ENCODE data around the gene PNLIP. TPM values are rescaled to one million over a fixed set of nuclear protein-coding genes. Genes with fewer than 3 reads are reported as not detected.

The PNLIP gene
- total RNA-seq, 1 donor from 2014 or later: not detected

- no peak for DNase-seq
These were observed 66.5 kb downstream of the PNLIP start for GRCh38 chr10:116612107-116612769.

DNA sequence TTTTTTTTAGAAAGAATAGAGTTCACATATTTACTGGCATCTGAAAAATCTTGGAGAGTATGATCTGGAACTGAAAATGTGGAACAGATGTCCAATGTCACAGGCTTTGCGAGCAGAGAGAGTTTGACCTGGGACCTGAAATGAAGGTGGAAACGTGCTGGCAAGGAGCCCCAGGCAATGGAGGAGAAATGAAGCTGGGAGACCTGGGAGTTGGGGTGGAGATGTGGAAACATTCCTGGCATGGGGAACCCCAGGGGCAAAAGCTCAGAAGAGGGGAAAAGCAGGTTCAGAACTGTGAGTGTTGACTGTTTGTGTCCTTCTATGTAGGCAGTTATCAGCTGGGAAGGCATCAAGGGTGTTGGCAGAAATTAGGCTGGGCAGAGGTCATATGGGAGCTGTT is 67.7 kb downstream of the PNLIP start:
- Mint-ChIP-seq H3K36me3 (ENCODE audit: unreplicated experiment) (peaks cover 5% of the 10 kb centered on the region), H3K27me3 (ENCODE audit: unreplicated experiment) (peaks cover 4% of the 10 kb centered on the region), H3K4me3 (ENCODE audit: unreplicated experiment) (no peak overlapping the region), H3K27ac (ENCODE audit: unreplicated experiment) (no peak overlapping the region), H3K4me1 (ENCODE audit: low read depth, unreplicated experiment) (no peaks in the 10 kb centered on the region), H3K9me3 (ENCODE audit: unreplicated experiment) (peaks cover 3% of the 10 kb centered on the region)
- no peak for DNase-seq
- TF ChIP-seq, protein P1, sequence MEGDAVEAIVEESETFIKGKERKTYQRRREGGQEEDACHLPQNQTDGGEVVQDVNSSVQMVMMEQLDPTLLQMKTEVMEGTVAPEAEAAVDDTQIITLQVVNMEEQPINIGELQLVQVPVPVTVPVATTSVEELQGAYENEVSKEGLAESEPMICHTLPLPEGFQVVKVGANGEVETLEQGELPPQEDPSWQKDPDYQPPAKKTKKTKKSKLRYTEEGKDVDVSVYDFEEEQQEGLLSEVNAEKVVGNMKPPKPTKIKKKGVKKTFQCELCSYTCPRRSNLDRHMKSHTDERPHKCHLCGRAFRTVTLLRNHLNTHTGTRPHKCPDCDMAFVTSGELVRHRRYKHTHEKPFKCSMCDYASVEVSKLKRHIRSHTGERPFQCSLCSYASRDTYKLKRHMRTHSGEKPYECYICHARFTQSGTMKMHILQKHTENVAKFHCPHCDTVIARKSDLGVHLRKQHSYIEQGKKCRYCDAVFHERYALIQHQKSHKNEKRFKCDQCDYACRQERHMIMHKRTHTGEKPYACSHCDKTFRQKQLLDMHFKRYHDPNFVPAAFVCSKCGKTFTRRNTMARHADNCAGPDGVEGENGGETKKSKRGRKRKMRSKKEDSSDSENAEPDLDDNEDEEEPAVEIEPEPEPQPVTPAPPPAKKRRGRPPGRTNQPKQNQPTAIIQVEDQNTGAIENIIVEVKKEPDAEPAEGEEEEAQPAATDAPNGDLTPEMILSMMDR (IDR thresholded peaks at IDR 0.05; ENCODE audit: partially characterized antibody, unreplicated experiment): no peak

More at GRCh38 chr10:116612107-116612769, 66.5 kb downstream of the PNLIP start:
- Mint-ChIP-seq H3K27ac (ENCODE audit: unreplicated experiment) (no peak overlapping the region), H3K4me1 (ENCODE audit: low read depth, unreplicated experiment) (no peaks in the 10 kb centered on the region), H3K27me3 (ENCODE audit: unreplicated experiment) (peaks cover 6% of the 10 kb centered on the region), H3K36me3 (ENCODE audit: unreplicated experiment) (peaks cover 5% of the 10 kb centered on the region), H3K9me3 (ENCODE audit: unreplicated experiment) (peaks cover 3% of the 10 kb centered on the region), H3K4me3 (ENCODE audit: unreplicated experiment) (no peak overlapping the region)
- TF ChIP-seq, protein P1 (IDR thresholded peaks at IDR 0.05; ENCODE audit: partially characterized antibody, unreplicated experiment): no peak

DNA sequence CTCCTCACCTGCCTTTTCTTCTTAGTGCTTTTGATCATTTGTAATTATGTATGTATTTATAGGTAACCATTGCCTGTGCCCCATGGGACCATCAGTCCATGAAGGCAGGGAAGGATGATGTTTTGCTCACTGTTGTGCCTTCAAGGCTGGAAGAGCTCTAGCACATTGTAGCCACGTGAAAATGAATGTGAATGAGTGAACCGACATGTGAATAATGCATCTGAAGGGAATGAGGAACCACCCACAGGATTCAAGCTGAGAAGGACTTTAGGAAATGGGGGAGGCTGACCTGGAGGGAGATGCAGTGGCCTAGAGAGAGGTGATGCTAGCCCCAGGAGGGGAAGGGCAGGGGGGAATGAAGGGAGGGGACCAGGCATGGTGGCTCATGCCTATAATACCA is 69.1 kb downstream of the PNLIP start:
- Mint-ChIP-seq H3K4me3 (ENCODE audit: unreplicated experiment) (no peak overlapping the region), H3K27me3 (ENCODE audit: unreplicated experiment) (peaks cover 1% of the 10 kb centered on the region), H3K27ac (ENCODE audit: unreplicated experiment) (no peak overlapping the region), H3K4me1 (ENCODE audit: low read depth, unreplicated experiment) (no peaks in the 10 kb centered on the region), H3K9me3 (ENCODE audit: unreplicated experiment) (peaks cover 3% of the 10 kb centered on the region), H3K36me3 (ENCODE audit: unreplicated experiment) (peaks cover 5% of the 10 kb centered on the region)
- no peak for DNase-seq
- TF ChIP-seq, protein P1 (IDR thresholded peaks at IDR 0.05; ENCODE audit: partially characterized antibody, unreplicated experiment): no peak

DNA sequence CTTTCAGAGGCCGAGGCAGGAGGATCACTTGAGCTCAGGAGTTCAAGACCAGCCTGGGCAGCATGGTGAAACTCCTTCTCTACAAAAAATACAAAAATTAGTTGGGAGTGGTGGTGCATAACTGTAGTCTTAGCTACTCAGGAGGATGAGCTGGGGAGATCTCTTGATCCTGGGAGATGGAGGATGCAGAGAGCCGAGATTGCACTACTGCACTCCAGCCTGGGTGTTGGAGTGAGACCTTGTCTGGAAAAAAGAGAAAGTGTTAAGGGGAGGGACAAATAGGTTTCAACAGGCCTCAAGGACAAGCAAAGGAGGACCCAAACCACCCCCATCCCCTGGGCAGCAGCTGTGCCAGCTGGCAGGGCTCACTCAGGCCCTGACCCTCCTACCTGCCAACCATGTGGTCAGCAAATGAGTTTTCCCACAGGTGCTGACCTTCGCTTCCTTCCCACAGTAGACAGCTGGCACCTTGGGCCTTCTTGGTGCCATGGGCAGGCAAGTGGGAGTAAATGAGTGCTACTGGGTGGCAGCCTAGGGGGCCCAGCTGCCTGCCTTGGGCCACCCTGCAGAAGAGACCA is 69.6 kb downstream of the PNLIP start:
- Mint-ChIP-seq H3K27me3 (ENCODE audit: unreplicated experiment) (peaks cover 2% of the 10 kb centered on the region), H3K4me1 (ENCODE audit: low read depth, unreplicated experiment) (no peaks in the 10 kb centered on the region)

More for the DNA sequence above, 69.6 kb downstream of the PNLIP start:
- H3K36me3 Mint-ChIP-seq (ENCODE audit: unreplicated experiment): peaks cover 5% of the 10 kb centered on the region
- H3K27ac Mint-ChIP-seq (ENCODE audit: unreplicated experiment): no peak overlapping the region
- TF ChIP-seq, protein P1 (IDR thresholded peaks at IDR 0.05; ENCODE audit: partially characterized antibody, unreplicated experiment): no peak
- H3K4me3 Mint-ChIP-seq (ENCODE audit: unreplicated experiment): no peak overlapping the region
- no peak for DNase-seq
- peaks cover 3% of the 10 kb centered on the region for H3K9me3 Mint-ChIP-seq (ENCODE audit: unreplicated experiment)

Other genes with a start within 250 kb of the PNLIP start
- gene CCDC172, start 221.5 kb upstream of the PNLIP start, total RNA-seq (ENCODE audit: unreplicated experiment): not detected
- gene PNLIPRP3, start 118.1 kb upstream of the PNLIP start, total RNA-seq (ENCODE audit: unreplicated experiment): not detected
- not detected for gene PNLIPRP1, start 45.0 kb downstream of the PNLIP start, total RNA-seq (ENCODE audit: unreplicated experiment)
- gene PNLIPRP2, start 75.0 kb downstream of the PNLIP start, total RNA-seq (ENCODE audit: unreplicated experiment): not detected
- 75.0 TPM for gene HSPA12A, start 196.6 kb downstream of the PNLIP start, total RNA-seq (ENCODE audit: unreplicated experiment)

Data from glutamatergic neuron (in vitro differentiated cells).